ENCODE data around the gene COPZ2. TPM values are rescaled to one million over a fixed set of nuclear protein-coding genes. Genes with fewer than 3 reads are reported as not detected.

COPZ2 gene
- total and polyA plus RNA-seq, 9 of the 15 experiments (the other 6 are each of a cell fraction or from before 2014, with no cell fraction given), result 0.22 to 0.49 TPM; not detected in 7

DNA sequence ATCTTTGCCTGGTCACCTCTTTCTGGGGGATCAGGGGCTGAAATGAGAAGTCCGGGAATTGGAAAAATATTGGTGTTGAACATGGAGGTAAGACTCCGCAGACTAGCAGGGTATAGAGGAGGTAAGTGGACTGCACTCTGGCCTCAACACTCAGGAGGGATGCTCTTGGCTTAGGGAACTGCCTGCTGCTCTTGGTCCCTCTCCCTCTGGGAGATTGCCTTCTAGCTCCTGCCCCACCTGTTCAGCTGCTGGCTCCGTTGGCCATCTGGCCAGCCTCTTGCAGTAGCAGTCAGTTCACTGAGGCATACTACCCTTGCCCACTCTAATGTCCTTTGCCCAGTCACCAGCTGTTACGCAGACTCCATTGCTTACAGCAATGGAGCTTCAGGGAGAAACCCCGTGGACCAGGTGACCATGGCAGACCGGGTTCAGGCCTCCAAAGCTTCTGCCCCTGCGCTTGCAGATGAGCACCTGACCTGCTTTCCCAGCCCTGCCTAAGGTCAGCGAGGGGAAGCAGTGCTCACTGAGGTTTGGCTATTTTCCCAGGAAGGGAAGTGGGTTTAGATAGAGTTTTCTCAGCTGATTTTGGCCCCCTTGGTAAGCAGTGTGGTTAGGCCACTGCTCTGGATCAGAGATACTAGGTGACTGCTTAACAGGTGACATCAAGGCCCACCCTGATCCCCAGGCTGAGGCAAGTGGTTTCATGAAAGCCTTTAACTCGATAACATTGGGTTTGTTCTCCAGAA lies 54.8 kb downstream of the COPZ2 start (continued):
- no peak for TF ChIP-seq ZNF507 (tag; conservative IDR thresholded peaks at IDR 0.05)
- TF ChIP-seq ZNF583 (CRISPR knock-in tag; IDR thresholded peaks at IDR 0.05), result no peak
- TF ChIP-seq JUND (IDR thresholded peaks at IDR 0.05; ENCODE audit: borderline replicate concordance, low read depth, low read length), result no peak
- 0 out of 3 replicates have a peak, but pooled peaks have one; percentile 4 for TF ChIP-seq JUND (tag; IDR thresholded peaks at IDR 0.05; ENCODE audit: borderline replicate concordance, low read depth, low read length)
- no peak for TF ChIP-seq BHLHE40 (IDR thresholded peaks at IDR 0.05; ENCODE audit: low read length)
- no peak for TF ChIP-seq TRIM24 (IDR thresholded peaks at IDR 0.05)
- no peak for TF ChIP-seq ARHGAP35 (IDR thresholded peaks at IDR 0.05; ENCODE audit: partially characterized antibody)
- no peak for TF ChIP-seq TAF15 (IDR thresholded peaks at IDR 0.05; ENCODE audit: low read depth, low read length)
- no peak for TF ChIP-seq ZNF124 (CRISPR knock-in tag; IDR thresholded peaks at IDR 0.05)
- TF ChIP-seq MTA1 (IDR thresholded peaks at IDR 0.05; ENCODE audit: borderline replicate concordance), result 0 out of 2 replicates have a peak, but pooled peaks have one; percentile 0
- TF ChIP-seq U2AF2 (optimal IDR thresholded peaks at IDR 0.05; ENCODE audit: low read depth, low read length), result no peak
- TF ChIP-seq NUFIP1 (IDR thresholded peaks at IDR 0.05; ENCODE audit: partially characterized antibody), result no peak
- no peak for TF ChIP-seq ZBTB7A (IDR thresholded peaks at IDR 0.05; ENCODE audit: borderline replicate concordance, control insufficient read depth, low read depth, low read length)
- TF ChIP-seq, protein P1, sequence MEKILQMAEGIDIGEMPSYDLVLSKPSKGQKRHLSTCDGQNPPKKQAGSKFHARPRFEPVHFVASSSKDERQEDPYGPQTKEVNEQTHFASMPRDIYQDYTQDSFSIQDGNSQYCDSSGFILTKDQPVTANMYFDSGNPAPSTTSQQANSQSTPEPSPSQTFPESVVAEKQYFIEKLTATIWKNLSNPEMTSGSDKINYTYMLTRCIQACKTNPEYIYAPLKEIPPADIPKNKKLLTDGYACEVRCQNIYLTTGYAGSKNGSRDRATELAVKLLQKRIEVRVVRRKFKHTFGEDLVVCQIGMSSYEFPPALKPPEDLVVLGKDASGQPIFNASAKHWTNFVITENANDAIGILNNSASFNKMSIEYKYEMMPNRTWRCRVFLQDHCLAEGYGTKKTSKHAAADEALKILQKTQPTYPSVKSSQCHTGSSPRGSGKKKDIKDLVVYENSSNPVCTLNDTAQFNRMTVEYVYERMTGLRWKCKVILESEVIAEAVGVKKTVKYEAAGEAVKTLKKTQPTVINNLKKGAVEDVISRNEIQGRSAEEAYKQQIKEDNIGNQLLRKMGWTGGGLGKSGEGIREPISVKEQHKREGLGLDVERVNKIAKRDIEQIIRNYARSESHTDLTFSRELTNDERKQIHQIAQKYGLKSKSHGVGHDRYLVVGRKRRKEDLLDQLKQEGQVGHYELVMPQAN (IDR thresholded peaks at IDR 0.05; ENCODE audit: borderline replicate concordance), result no peak
- TF ChIP-seq NR2C1 (IDR thresholded peaks at IDR 0.05), result no peak
- TF ChIP-seq NR2C1 (tag; IDR thresholded peaks at IDR 0.05), result no peak
- no peak for TF ChIP-seq NR4A1 (CRISPR knock-in tag; IDR thresholded peaks at IDR 0.05)
- no peak for TF ChIP-seq NR4A1 (tag; IDR thresholded peaks at IDR 0.05)
- no peak for TF ChIP-seq MTA2 (IDR thresholded peaks at IDR 0.05; ENCODE audit: low read depth)
- TF ChIP-seq ZNF766 (CRISPR knock-in tag; conservative IDR thresholded peaks at IDR 0.05), result no peak
- TF ChIP-seq, protein P2, sequence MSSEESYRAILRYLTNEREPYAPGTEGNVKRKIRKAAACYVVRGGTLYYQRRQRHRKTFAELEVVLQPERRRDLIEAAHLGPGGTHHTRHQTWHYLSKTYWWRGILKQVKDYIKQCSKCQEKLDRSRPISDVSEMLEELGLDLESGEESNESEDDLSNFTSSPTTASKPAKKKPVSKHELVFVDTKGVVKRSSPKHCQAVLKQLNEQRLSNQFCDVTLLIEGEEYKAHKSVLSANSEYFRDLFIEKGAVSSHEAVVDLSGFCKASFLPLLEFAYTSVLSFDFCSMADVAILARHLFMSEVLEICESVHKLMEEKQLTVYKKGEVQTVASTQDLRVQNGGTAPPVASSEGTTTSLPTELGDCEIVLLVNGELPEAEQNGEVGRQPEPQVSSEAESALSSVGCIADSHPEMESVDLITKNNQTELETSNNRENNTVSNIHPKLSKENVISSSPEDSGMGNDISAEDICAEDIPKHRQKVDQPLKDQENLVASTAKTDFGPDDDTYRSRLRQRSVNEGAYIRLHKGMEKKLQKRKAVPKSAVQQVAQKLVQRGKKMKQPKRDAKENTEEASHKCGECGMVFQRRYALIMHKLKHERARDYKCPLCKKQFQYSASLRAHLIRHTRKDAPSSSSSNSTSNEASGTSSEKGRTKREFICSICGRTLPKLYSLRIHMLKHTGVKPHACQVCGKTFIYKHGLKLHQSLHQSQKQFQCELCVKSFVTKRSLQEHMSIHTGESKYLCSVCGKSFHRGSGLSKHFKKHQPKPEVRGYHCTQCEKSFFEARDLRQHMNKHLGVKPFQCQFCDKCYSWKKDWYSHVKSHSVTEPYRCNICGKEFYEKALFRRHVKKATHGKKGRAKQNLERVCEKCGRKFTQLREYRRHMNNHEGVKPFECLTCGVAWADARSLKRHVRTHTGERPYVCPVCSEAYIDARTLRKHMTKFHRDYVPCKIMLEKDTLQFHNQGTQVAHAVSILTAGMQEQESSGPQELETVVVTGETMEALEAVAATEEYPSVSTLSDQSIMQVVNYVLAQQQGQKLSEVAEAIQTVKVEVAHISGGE (CRISPR knock-in tag; IDR thresholded peaks at IDR 0.05), result no peak
- TF ChIP-seq SREBF1 (IDR thresholded peaks at IDR 0.05; ENCODE audit: borderline replicate concordance, low read depth, low read length), result no peak
- TF ChIP-seq, protein P3, sequence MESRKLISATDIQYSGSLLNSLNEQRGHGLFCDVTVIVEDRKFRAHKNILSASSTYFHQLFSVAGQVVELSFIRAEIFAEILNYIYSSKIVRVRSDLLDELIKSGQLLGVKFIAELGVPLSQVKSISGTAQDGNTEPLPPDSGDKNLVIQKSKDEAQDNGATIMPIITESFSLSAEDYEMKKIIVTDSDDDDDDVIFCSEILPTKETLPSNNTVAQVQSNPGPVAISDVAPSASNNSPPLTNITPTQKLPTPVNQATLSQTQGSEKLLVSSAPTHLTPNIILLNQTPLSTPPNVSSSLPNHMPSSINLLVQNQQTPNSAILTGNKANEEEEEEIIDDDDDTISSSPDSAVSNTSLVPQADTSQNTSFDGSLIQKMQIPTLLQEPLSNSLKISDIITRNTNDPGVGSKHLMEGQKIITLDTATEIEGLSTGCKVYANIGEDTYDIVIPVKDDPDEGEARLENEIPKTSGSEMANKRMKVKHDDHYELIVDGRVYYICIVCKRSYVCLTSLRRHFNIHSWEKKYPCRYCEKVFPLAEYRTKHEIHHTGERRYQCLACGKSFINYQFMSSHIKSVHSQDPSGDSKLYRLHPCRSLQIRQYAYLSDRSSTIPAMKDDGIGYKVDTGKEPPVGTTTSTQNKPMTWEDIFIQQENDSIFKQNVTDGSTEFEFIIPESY (CRISPR knock-in tag; IDR thresholded peaks at IDR 0.05), result no peak

Data from K562 (cell line).